GM12878 (cell line): Measurements from ENCODE around the gene PFKFB3. TPM values are rescaled to one million over a fixed set of nuclear protein-coding genes. Genes with fewer than 3 reads are reported as not detected.

ENCODE experiments used
- ATAC-seq: fragments of 200-7000 bp; cut with Tn5 transposase; 3 replicates; pipeline ENCODE4 v1.9.1; 2020; ENCODE audit warnings: mild to moderate bottlenecking, moderate library complexity
- BruUV-seq: library from RNA; stranded (reverse); fragments of 400-500 nt; replicated peaks from 2 replicates; lab custom pipeline; 2021; lab: Mats Ljungman, UMichigan
- CTCF ChIA-PET: fragments of 300-600 bp; sonication (Branson Sonifier 250); formaldehyde crosslinking; extraction: SDS; loops from one replicate; lab custom pipeline; 2021; ENCODE audit warnings: inconsistent platforms; lab: Yijun Ruan, JAX
- POLR2A ChIA-PET: fragments of 350-600 bp; formaldehyde crosslinking; extraction: SDS; loops from one replicate; lab custom pipeline; 2021; ENCODE audit warnings: inconsistent platforms; lab: Charles Lee
- RAD21 ChIA-PET: fragments of 300-600 bp; sonication (Branson Sonifier 250); formaldehyde crosslinking; loops from one replicate; lab custom pipeline; 2023; ENCODE audit warnings: antibody characterized with exemption; ENCODE audit not compliant: unreplicated experiment; lab: Charles Lee
- SMC1A ChIA-PET: fragments of 300-600 bp; sonication (Branson Sonifier 250); formaldehyde crosslinking; loops from one replicate; lab custom pipeline; 2023; ENCODE audit not compliant: unreplicated experiment, uncharacterized antibody; lab: Charles Lee
- DNase-seq: peaks from one replicate; pipeline ENCODE4 v3.0.0-alpha.2; 2011; ENCODE audit warnings: low read depth, low spot score
- FAIRE-seq: peaks from 3 replicates; lab custom pipeline; 2011; peaks lifted over from hg19 to GRCh38; lab: Jason Lieb, UNC
- H2AFZ ChIP-seq: 2 replicates; pipeline ENCODE4 v1.6.0; 2011; ENCODE audit warnings: low read depth, low read length, control low read depth; ENCODE audit not compliant: control insufficient read depth
- H3K27ac ChIP-seq: 2 replicates; pipeline ENCODE4 v1.5.1; 2011; ENCODE audit warnings: control low read depth; ENCODE audit not compliant: control insufficient read depth, insufficient read depth
- H3K27me3 ChIP-seq, 2 experiments: replicated peaks in 1 of 2; 2 replicates each; pipeline versions ENCODE4 v1.6.0 to v1.6.1; 2011; ENCODE audit warnings: low read length in 1 of 2; ENCODE audit not compliant: control insufficient read depth in 2 of 2, insufficient read depth in 2 of 2
- H3K36me3 ChIP-seq, 2 experiments: 2 replicates each; pipeline ENCODE4 v1.5.1; 2011; ENCODE audit warnings: low read length in 1 of 2; ENCODE audit not compliant: control insufficient read depth in 2 of 2, insufficient read depth in 2 of 2
- H3K4me1 ChIP-seq: 2 replicates; pipeline ENCODE4 v1.6.1; 2011; ENCODE audit warnings: mild to moderate bottlenecking, low read length, moderate library complexity, mixed read lengths; ENCODE audit not compliant: control insufficient read depth, insufficient read depth
- H3K4me2 ChIP-seq: 2 replicates; pipeline ENCODE4 v1.6.0; 2011; ENCODE audit warnings: control low read depth; ENCODE audit not compliant: control insufficient read depth, insufficient read depth
- H3K4me3 ChIP-seq: fragments of 200-600 bp; sonication (generic); 2 replicates; pipeline ENCODE4 v1.5.1; 2016
- H3K79me2 ChIP-seq: 2 replicates; pipeline ENCODE4 v1.6.0; 2011; ENCODE audit warnings: low read length; ENCODE audit not compliant: control insufficient read depth, insufficient read depth
- H3K9ac ChIP-seq: 2 replicates; pipeline ENCODE4 v1.8.0; 2011; ENCODE audit warnings: low read length, control low read depth, mixed read lengths; ENCODE audit not compliant: control insufficient read depth, insufficient read depth
- H3K9me3 ChIP-seq: replicated peaks from 3 replicates; pipeline ENCODE4 v1.5.1; 2011; ENCODE audit warnings: mild to moderate bottlenecking, low read length; ENCODE audit not compliant: control insufficient read depth, insufficient read depth
- H4K20me1 ChIP-seq: 2 replicates; pipeline ENCODE4 v1.6.0; 2011; ENCODE audit not compliant: control insufficient read depth, insufficient read depth
- BCL11A ChIP-seq: IDR thresholded peaks from 2 replicates; pipeline ENCODE4 v1.6.1; 2011; ENCODE audit warnings: low read depth, low read length
- HDGF ChIP-seq: fragments of 450-650 bp; IDR thresholded peaks from 2 replicates; pipeline ENCODE4 v1.6.1; 2016; ENCODE audit warnings: antibody characterized with exemption
- IKZF2 ChIP-seq, 2 experiments: fragments of 450-650 bp; IDR thresholded peaks; 2 replicates each; pipeline ENCODE4 v1.6.1; 2017; ENCODE audit warnings: mild to moderate bottlenecking in 2 of 2, moderate library complexity in 2 of 2
- MEF2B ChIP-seq: fragments of 450-650 bp; IDR thresholded peaks from 2 replicates; pipeline ENCODE4 v1.6.1; 2018; ENCODE audit warnings: mild to moderate bottlenecking, moderate library complexity; ENCODE audit not compliant: partially characterized antibody, poor library complexity, severe bottlenecking
- NR2F1 ChIP-seq: fragments of 450-650 bp; conservative IDR thresholded peaks from 2 replicates; pipeline ENCODE4 v1.6.1; 2017; ENCODE audit warnings: mild to moderate bottlenecking
- RFX5 ChIP-seq: IDR thresholded peaks from 2 replicates; pipeline ENCODE4 v1.6.1; 2011; ENCODE audit warnings: low read depth, low read length, improper control_type of control experiment
- SUZ12 ChIP-seq: fragments of 200-600 bp; sonication (generic); IDR thresholded peaks from one replicate; pipeline ENCODE4 v1.6.1; 2018; ENCODE audit warnings: antibody characterized with exemption, mild to moderate bottlenecking; ENCODE audit not compliant: unreplicated experiment
- WGBS: methylation state at CpG from one replicate; pipeline ENCODE4 v1.1.6; 2016; ENCODE audit warnings: low lambda C conversion rate; ENCODE audit not compliant: insufficient replicate concordance, insufficient coverage; ENCODE audit errors: missing lambda C conversion rate; 5-methylcytosine and 5-hydroxymethylcytosine counted together
- in situ Hi-C: fragments of 300-500 bp; cut with MboI; formaldehyde crosslinking; loops from 9 replicates; pipeline ENCODE4 v1.14.3; 2018; ENCODE audit warnings: mixed read lengths
- intact Hi-C: fragments of 100-400 bp; cut with micrococcal nuclease; formaldehyde crosslinking; loops from one replicate; pipeline ENCODE4 v1.14.2; 2022; ENCODE audit not compliant: unreplicated experiment
- polyA plus RNA-seq, 11 experiments: library from polyadenylated mRNA; depleted of rRNA in 4 of 11; unstranded in 6 of 11; stranded (reverse) in 5 of 11; fragments of >200 nt; fragmentation: Nextera tagmentation in 4 of 11; fragmentation: Illumina TruSeq in 1 of 11; extraction: Ambion mirVana in 4 of 11; extraction: Trizol in 1 of 11; gene quantifications; 1 replicate in 1 of 11; 2 replicates in 10 of 11; pipeline versions ENCODE4 v1.2.1 to v1.2.3, GENCODE V29; 2011 to 2016; ENCODE audit warnings: inconsistent platforms in 2 of 11, missing spikeins in 2 of 11, low read depth in 1 of 11
- total RNA-seq, 4 experiments: library from RNA; depleted of rRNA in 3 of 4; stranded (reverse); fragments of >200 nt in 3 of 4; fragmentation: Illumina TruSeq in 1 of 4; extraction: Trizol in 1 of 4; gene quantifications; 2 replicates each; pipeline versions ENCODE4 v1.2.1 to v1.2.3, GENCODE V29; 2013 to 2021
- TF ChIP-seq, protein P1 (sequence below): fragments of 450-650 bp; IDR thresholded peaks from 2 replicates; pipeline ENCODE4 v1.6.1; 2016; ENCODE audit warnings: mild to moderate bottlenecking
- TF ChIP-seq, protein P2 (sequence below): fragments of 450-650 bp; conservative IDR thresholded peaks from 2 replicates; pipeline ENCODE4 v1.6.1; 2017; ENCODE audit warnings: mild to moderate bottlenecking, moderate library complexity
- TF ChIP-seq, protein P3 (sequence below): fragments of 450-650 bp; IDR thresholded peaks from 2 replicates; pipeline ENCODE4 v1.6.1; 2014; ENCODE audit warnings: mild to moderate bottlenecking
- TF ChIP-seq, protein P4 (sequence below): fragments of 450-650 bp; IDR thresholded peaks from 2 replicates; pipeline ENCODE4 v1.6.1; 2016; ENCODE audit warnings: mild to moderate bottlenecking

PFKFB3 gene
- total and polyA plus RNA-seq, 10 of the 15 experiments (the other 5 are each of a cell fraction or from before 2014, with no cell fraction given), result 1.6 to 46.7 (median 13.7) TPM

DNA sequence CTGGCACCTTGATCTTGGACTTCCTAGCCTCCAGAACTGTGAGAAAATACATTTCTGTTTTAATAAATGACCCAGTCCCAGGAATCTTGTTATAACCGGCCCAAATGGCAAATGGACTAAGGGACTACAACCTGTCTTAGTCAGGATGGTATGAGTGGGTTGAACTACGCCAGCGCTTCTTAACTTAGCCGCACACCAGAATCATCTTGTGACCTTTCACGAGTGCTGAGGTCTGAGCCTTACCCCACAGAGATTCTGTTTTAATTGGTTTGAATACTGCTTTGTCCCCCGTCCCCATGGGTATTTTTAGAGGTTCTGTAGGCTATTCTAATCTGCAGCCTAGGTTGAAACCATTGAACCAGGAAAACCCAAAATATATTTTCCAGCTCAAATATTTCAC is 48.0 kb downstream of the PFKFB3 start:
- intact Hi-C loops (no loop called here), in situ Hi-C loops (no loop called here)
- H3K4me3 ChIP-seq, result no peak overlapping the region
- no TSS peak for BruUV-seq
- no peak overlapping the region for H3K9ac ChIP-seq
- ChIA-PET SMC1A (interaction anchor here (0.9 to 1.3 kb wide), 2 partner anchors 15 to 98 kb away, joined by 3 to 6 read pairs; no protein-coding TSS in a partner anchor), POLR2A (no interaction called here), RAD21 (no interaction called here), CTCF (interaction anchor here (0.7 kb wide), 1 partner anchor 47 kb away, joined by 3 read pairs; no protein-coding TSS in a partner anchor)
- FAIRE-seq (no peak), DNase-seq (no peak), ATAC-seq (peak; percentile 61)
- WGBS, result 29% methylated on average over 6 of the region's 6 CpGs
- H3K4me2 ChIP-seq, result no peak overlapping the region
- no peaks in the 10 kb centered on the region for H3K9me3 ChIP-seq
- H2AFZ ChIP-seq, result no peak overlapping the region
- no peaks in the 10 kb centered on the region for H4K20me1 ChIP-seq
- no peaks in the 10 kb centered on the region for H3K79me2 ChIP-seq
- H3K27me3 ChIP-seq, result no peaks in the 10 kb centered on the region
- no peaks in the 10 kb centered on the region for H3K36me3 ChIP-seq
- no peaks in the 10 kb centered on the region for H3K4me1 ChIP-seq
- TF ChIP-seq HDGF (no peak), BCL11A (0 out of 2 replicates have a peak, but pooled peaks have one; percentile 24), NR2F1 (0 out of 2 replicates have a peak, but pooled peaks have one; percentile 15)
- H3K27ac ChIP-seq, result no peak overlapping the region

DNA sequence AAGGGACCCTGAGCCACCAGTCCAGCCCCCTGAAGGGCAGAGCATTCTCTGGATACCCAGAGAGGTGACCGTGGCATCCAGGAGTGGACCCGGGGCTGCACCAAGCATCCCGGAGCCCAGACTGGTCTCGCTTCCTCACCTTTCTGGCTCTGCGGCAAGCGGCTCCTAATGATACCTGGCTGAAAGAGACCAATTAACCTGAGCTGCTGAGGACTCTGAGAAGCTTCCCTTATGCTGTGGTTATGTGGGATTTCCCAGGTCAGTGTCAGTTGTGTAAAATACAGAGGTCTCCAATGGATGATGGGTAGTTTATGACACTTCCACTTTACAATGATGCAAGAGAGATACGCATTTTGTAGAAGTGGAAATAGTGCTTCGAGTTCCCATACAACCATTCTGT is 51.5 kb downstream of the PFKFB3 start:
- intact Hi-C loops (no loop called here), in situ Hi-C loops (no loop called here)
- no peak overlapping the region for H2AFZ ChIP-seq
- no peak overlapping the region for H3K4me3 ChIP-seq
- ChIA-PET SMC1A (interaction anchor here (1.1 to 1.6 kb wide), 2 partner anchors 9 to 51 kb away, joined by 3 to 4 read pairs; partner anchors contain the start of gene PFKFB3), POLR2A (interaction anchor here (0.6 to 1.2 kb wide), 3 partner anchors 9 to 278 kb away, joined by 3 to 8 read pairs (median 3); no protein-coding TSS in a partner anchor), CTCF (interaction anchor here (2.3 kb wide), 1 partner anchor 52 kb away, joined by 8 read pairs; the partner anchor contains the start of gene PFKFB3), RAD21 (interaction anchor here (1.2 to 1.7 kb wide), 3 partner anchors 9 to 52 kb away, joined by 3 to 4 read pairs (median 3); partner anchors contain the start of gene PFKFB3)
- no peaks in the 10 kb centered on the region; the same call in 2 of the 3 replicates for H3K9me3 ChIP-seq
- no peak overlapping the region for H3K27ac ChIP-seq
- WGBS, result 40% methylated on average over 8 of the region's 8 CpGs
- FAIRE-seq, result no peak
- BruUV-seq, result no TSS peak
- no peaks in the 10 kb centered on the region for H3K4me1 ChIP-seq
- peak; percentile 85 for ATAC-seq
- H4K20me1 ChIP-seq, result no peaks in the 10 kb centered on the region
- no peaks in the 10 kb centered on the region for H3K27me3 ChIP-seq
- no peaks in the 10 kb centered on the region for H3K36me3 ChIP-seq
- no peak overlapping the region for H3K9ac ChIP-seq
- DNase-seq, result no peak
- H3K79me2 ChIP-seq, result no peaks in the 10 kb centered on the region
- H3K4me2 ChIP-seq, result no peak overlapping the region
- TF ChIP-seq, protein P1, sequence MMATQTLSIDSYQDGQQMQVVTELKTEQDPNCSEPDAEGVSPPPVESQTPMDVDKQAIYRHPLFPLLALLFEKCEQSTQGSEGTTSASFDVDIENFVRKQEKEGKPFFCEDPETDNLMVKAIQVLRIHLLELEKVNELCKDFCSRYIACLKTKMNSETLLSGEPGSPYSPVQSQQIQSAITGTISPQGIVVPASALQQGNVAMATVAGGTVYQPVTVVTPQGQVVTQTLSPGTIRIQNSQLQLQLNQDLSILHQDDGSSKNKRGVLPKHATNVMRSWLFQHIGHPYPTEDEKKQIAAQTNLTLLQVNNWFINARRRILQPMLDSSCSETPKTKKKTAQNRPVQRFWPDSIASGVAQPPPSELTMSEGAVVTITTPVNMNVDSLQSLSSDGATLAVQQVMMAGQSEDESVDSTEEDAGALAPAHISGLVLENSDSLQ, result peak; percentile 37
- peak; percentile 50 for TF ChIP-seq NR2F1
- no peak for TF ChIP-seq RFX5
- TF ChIP-seq IKZF2 (IDR thresholded peaks at IDR 0.05), result peak; percentile 72 to 82; a peak in 3 of 4 replicates
- TF ChIP-seq, protein P2, sequence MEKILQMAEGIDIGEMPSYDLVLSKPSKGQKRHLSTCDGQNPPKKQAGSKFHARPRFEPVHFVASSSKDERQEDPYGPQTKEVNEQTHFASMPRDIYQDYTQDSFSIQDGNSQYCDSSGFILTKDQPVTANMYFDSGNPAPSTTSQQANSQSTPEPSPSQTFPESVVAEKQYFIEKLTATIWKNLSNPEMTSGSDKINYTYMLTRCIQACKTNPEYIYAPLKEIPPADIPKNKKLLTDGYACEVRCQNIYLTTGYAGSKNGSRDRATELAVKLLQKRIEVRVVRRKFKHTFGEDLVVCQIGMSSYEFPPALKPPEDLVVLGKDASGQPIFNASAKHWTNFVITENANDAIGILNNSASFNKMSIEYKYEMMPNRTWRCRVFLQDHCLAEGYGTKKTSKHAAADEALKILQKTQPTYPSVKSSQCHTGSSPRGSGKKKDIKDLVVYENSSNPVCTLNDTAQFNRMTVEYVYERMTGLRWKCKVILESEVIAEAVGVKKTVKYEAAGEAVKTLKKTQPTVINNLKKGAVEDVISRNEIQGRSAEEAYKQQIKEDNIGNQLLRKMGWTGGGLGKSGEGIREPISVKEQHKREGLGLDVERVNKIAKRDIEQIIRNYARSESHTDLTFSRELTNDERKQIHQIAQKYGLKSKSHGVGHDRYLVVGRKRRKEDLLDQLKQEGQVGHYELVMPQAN, result no peak
- peak; percentile 15 for TF ChIP-seq MEF2B
- TF ChIP-seq, protein P3, sequence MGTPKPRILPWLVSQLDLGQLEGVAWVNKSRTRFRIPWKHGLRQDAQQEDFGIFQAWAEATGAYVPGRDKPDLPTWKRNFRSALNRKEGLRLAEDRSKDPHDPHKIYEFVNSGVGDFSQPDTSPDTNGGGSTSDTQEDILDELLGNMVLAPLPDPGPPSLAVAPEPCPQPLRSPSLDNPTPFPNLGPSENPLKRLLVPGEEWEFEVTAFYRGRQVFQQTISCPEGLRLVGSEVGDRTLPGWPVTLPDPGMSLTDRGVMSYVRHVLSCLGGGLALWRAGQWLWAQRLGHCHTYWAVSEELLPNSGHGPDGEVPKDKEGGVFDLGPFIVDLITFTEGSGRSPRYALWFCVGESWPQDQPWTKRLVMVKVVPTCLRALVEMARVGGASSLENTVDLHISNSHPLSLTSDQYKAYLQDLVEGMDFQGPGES, result no peak
- TF ChIP-seq SUZ12, result no peak
- TF ChIP-seq, protein P4, sequence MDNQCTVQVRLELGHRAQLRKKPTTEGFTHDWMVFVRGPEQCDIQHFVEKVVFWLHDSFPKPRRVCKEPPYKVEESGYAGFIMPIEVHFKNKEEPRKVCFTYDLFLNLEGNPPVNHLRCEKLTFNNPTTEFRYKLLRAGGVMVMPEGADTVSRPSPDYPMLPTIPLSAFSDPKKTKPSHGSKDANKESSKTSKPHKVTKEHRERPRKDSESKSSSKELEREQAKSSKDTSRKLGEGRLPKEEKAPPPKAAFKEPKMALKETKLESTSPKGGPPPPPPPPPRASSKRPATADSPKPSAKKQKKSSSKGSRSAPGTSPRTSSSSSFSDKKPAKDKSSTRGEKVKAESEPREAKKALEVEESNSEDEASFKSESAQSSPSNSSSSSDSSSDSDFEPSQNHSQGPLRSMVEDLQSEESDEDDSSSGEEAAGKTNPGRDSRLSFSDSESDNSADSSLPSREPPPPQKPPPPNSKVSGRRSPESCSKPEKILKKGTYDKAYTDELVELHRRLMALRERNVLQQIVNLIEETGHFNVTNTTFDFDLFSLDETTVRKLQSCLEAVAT, result no peak
